ENCODE measurements around the gene MAPK6. TPM values are rescaled to one million over a fixed set of nuclear protein-coding genes. Genes with fewer than 3 reads are reported as not detected.

MAPK6 gene
- total RNA-seq, 1 experiment from 2014 or later: 56.4 TPM

DNA sequence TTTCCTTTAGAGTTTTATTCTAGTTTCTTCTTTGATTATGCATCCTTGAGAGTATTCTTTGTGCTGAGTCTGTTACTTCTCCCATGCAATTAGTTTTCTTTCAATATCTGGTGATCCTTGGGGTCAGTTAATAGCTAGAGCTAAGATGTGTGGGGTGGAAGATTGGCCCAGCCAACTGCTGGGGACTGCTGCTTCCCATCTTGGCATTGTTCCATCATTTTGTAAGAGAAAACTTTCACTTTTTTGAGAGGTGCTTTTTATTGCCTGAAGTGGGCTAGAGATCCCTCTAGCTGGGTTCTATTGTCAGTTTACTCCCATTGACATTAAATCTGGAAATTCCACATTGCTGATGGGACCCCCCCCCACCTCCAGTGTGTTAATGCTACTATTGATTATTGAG lies 78.2 kb downstream of the MAPK6 start:
- ChIA-PET CTCF (interaction anchor here (0.6 kb wide), 1 partner anchor 18 kb away, joined by 3 read pairs; no protein-coding TSS in a partner anchor), POLR2A (ENCODE audit: low non-redundant PET) (no interaction called here)
- intact Hi-C loops (cut with micrococcal nuclease; ENCODE audit: unreplicated experiment): no loop called here
- Histone ChIP-seq H3K4me1 (ENCODE audit: insufficient read depth, low read length, poor library complexity, severe bottlenecking) (peaks cover 5% of the 10 kb centered on the region), H3K27me3 (replicated peaks; ENCODE audit: insufficient read depth, low read depth, low read length, poor library complexity) (no peaks in the 10 kb centered on the region), H3K4me3 (ENCODE audit: low read depth, low read length, poor library complexity, severe bottlenecking) (no peak overlapping the region), H3K9me3 (ENCODE audit: low read depth, low read length, poor library complexity, severe bottlenecking) (no peaks in the 10 kb centered on the region), H3K27ac (ENCODE audit: low read depth, low read length, poor library complexity, severe bottlenecking) (no peak overlapping the region), H3K36me3 (ENCODE audit: insufficient read depth, low read length, poor library complexity, severe bottlenecking) (no peaks in the 10 kb centered on the region)
- BruUV-seq (replicated peaks): no TSS peak
- TF ChIP-seq, protein P1, sequence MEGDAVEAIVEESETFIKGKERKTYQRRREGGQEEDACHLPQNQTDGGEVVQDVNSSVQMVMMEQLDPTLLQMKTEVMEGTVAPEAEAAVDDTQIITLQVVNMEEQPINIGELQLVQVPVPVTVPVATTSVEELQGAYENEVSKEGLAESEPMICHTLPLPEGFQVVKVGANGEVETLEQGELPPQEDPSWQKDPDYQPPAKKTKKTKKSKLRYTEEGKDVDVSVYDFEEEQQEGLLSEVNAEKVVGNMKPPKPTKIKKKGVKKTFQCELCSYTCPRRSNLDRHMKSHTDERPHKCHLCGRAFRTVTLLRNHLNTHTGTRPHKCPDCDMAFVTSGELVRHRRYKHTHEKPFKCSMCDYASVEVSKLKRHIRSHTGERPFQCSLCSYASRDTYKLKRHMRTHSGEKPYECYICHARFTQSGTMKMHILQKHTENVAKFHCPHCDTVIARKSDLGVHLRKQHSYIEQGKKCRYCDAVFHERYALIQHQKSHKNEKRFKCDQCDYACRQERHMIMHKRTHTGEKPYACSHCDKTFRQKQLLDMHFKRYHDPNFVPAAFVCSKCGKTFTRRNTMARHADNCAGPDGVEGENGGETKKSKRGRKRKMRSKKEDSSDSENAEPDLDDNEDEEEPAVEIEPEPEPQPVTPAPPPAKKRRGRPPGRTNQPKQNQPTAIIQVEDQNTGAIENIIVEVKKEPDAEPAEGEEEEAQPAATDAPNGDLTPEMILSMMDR (conservative IDR thresholded peaks at IDR 0.05; ENCODE audit: low read depth, low read length): no peak
- TF ChIP-seq EZH2 (IDR thresholded peaks at IDR 0.05; ENCODE audit: borderline replicate concordance, low read depth, low read length, poor library complexity, severe bottlenecking): no peak
- DNase-seq (ENCODE audit: low spot score): peak; percentile 34

DNA sequence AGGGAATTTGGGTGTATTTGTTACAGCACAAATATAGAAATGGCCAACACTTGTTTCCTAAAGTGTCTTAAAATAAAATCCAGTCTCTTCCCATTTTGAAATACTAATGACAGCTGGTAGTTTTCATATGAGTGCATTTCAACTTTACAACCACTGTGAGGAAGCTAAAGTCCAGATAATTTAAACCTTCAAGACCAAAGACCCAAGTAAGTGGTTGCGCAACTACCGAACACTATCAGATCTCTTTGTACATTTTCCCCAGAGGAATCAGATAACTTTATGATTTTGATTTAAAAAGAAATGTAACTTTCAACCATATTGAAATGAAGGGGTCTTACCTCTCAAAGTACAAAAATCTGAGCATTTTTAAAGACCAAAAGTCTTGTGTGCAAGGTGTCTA lies 79.3 kb downstream of the MAPK6 start:
- Histone ChIP-seq H3K27ac (ENCODE audit: low read depth, low read length, poor library complexity, severe bottlenecking) (no peak overlapping the region), H3K4me3 (ENCODE audit: low read depth, low read length, poor library complexity, severe bottlenecking) (no peak overlapping the region), H3K9me3 (ENCODE audit: low read depth, low read length, poor library complexity, severe bottlenecking) (no peaks in the 10 kb centered on the region), H3K4me1 (ENCODE audit: insufficient read depth, low read length, poor library complexity, severe bottlenecking) (peaks cover 4% of the 10 kb centered on the region), H3K27me3 (replicated peaks; ENCODE audit: insufficient read depth, low read depth, low read length, poor library complexity) (no peaks in the 10 kb centered on the region), H3K36me3 (ENCODE audit: insufficient read depth, low read length, poor library complexity, severe bottlenecking) (no peaks in the 10 kb centered on the region)
- TF ChIP-seq, protein P1 (conservative IDR thresholded peaks at IDR 0.05; ENCODE audit: low read depth, low read length): no peak
- no peak for TF ChIP-seq EZH2 (IDR thresholded peaks at IDR 0.05; ENCODE audit: borderline replicate concordance, low read depth, low read length, poor library complexity, severe bottlenecking)
- intact Hi-C loops (cut with micrococcal nuclease; ENCODE audit: unreplicated experiment): no loop called here
- CTCF ChIA-PET: no interaction called here
- POLR2A ChIA-PET (ENCODE audit: low non-redundant PET): no interaction called here
- BruUV-seq (replicated peaks): no TSS peak
- no peak for DNase-seq (ENCODE audit: low spot score)

DNA sequence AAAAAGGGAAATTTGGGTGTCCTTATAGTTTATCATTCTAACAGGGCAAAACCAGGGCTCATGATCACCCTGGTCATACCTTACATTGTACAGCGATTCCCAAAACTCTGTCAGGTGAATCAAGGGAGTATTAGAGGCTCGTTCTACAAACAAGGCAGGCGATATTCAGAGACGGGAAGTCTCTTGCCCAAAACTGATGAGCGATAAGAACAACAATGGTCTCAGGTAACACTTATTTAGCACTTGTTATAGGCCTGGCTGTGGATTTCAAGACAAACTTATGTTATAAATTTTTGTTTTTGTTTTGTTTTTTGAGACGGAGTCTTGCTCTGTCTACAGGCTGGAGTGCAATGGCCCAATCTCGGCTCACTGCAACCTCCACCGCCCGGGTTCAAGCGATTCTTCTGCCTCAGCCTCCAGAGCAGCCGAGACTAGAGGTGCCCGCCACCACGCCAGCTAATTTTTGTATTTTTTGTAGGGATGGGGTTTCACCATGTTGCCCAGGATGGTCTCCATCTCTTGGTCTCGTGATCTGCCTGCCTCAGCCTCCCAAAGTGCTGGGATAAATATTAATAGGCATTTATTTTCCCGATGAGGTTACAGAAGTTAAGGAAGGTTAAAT lies 80.7 kb downstream of the MAPK6 start:
- no peaks in the 10 kb centered on the region for H3K36me3 ChIP-seq (ENCODE audit: insufficient read depth, low read length, poor library complexity, severe bottlenecking)
- DNase-seq (ENCODE audit: low spot score): no peak
- H3K27ac ChIP-seq (ENCODE audit: low read depth, low read length, poor library complexity, severe bottlenecking): no peak overlapping the region
- H3K9me3 ChIP-seq (ENCODE audit: low read depth, low read length, poor library complexity, severe bottlenecking): no peaks in the 10 kb centered on the region
- BruUV-seq (replicated peaks): no TSS peak
- ChIA-PET CTCF (no interaction called here), POLR2A (ENCODE audit: low non-redundant PET) (no interaction called here)
- H3K4me3 ChIP-seq (ENCODE audit: low read depth, low read length, poor library complexity, severe bottlenecking): no peak overlapping the region
- H3K4me1 ChIP-seq (ENCODE audit: insufficient read depth, low read length, poor library complexity, severe bottlenecking): no peaks in the 10 kb centered on the region
- intact Hi-C loops (cut with micrococcal nuclease; ENCODE audit: unreplicated experiment): no loop called here
- H3K27me3 ChIP-seq (replicated peaks; ENCODE audit: insufficient read depth, low read depth, low read length, poor library complexity): no peaks in the 10 kb centered on the region
- TF ChIP-seq EZH2 (IDR thresholded peaks at IDR 0.05; ENCODE audit: borderline replicate concordance, low read depth, low read length, poor library complexity, severe bottlenecking): no peak
- TF ChIP-seq, protein P1 (conservative IDR thresholded peaks at IDR 0.05; ENCODE audit: low read depth, low read length): no peak
